H9 (cell line): Measurements from ENCODE around the gene PDE1A. TPM values are rescaled to one million over a fixed set of nuclear protein-coding genes. Genes with fewer than 3 reads are reported as not detected.

Experiments
- DNase-seq: peaks from one replicate; pipeline ENCODE4 v3.0.0-alpha.2; 2017
- H2AFZ ChIP-seq: one replicate; pipeline ENCODE4 v1.6.1; 2013; ENCODE audit warnings: mild to moderate bottlenecking, low read length, control low read depth, moderate library complexity
- H2AK5ac ChIP-seq: 2 replicates; pipeline ENCODE4 v1.6.1; 2013; ENCODE audit warnings: low read length, control low read depth, mixed read lengths; ENCODE audit not compliant: insufficient read length
- H2BK120ac ChIP-seq: one replicate; pipeline ENCODE4 v1.6.1; 2013; ENCODE audit warnings: low read depth, mild to moderate bottlenecking, low read length, control low read depth, inconsistent platforms; ENCODE audit not compliant: poor library complexity, severe bottlenecking
- H2BK12ac ChIP-seq: 2 replicates; pipeline ENCODE4 v1.6.1; 2013; ENCODE audit warnings: low read length, control low read depth, mixed read lengths, low read depth; ENCODE audit not compliant: insufficient read length
- H2BK15ac ChIP-seq: 2 replicates; pipeline ENCODE4 v1.6.1; 2013; ENCODE audit warnings: low read depth, low read length, control low read depth
- H2BK20ac ChIP-seq: one replicate; pipeline ENCODE4 v1.6.1; 2013; ENCODE audit warnings: low read depth, mild to moderate bottlenecking, low read length, control low read depth, inconsistent platforms; ENCODE audit not compliant: poor library complexity, severe bottlenecking
- H2BK5ac ChIP-seq: 2 replicates; pipeline ENCODE4 v1.6.1; 2013; ENCODE audit warnings: low read length, control low read depth, mixed read lengths; ENCODE audit not compliant: insufficient read length
- H3K14ac ChIP-seq: 2 replicates; pipeline ENCODE4 v1.6.1; 2013; ENCODE audit warnings: low read length, control low read depth; ENCODE audit not compliant: insufficient read depth
- H3K18ac ChIP-seq: 2 replicates; pipeline ENCODE4 v1.6.1; 2013; ENCODE audit warnings: low read depth, mild to moderate bottlenecking, mixed read lengths, low read length, control low read depth; ENCODE audit not compliant: insufficient read length
- H3K23ac ChIP-seq: 2 replicates; pipeline ENCODE4 v1.6.1; 2013; ENCODE audit warnings: low read length, control low read depth, mixed read lengths, low read depth; ENCODE audit not compliant: insufficient read length
- H3K23me2 ChIP-seq: 2 replicates; pipeline ENCODE4 v1.6.1; 2013; ENCODE audit warnings: low read depth, mild to moderate bottlenecking, mixed read lengths, low read length, control low read depth; ENCODE audit not compliant: insufficient read length, poor library complexity, severe bottlenecking
- H3K27ac ChIP-seq: 2 replicates; pipeline ENCODE4 v1.5.1; 2013; ENCODE audit warnings: low read length, control low read depth, mixed read lengths, low read depth; ENCODE audit not compliant: insufficient read length
- H3K27me3 ChIP-seq: 2 replicates; pipeline ENCODE4 v1.6.1; 2013; ENCODE audit warnings: low read length, control low read depth, inconsistent platforms; ENCODE audit not compliant: insufficient read depth
- H3K4ac ChIP-seq: 2 replicates; pipeline ENCODE4 v1.6.1; 2013; ENCODE audit warnings: low read depth, mild to moderate bottlenecking, control low read depth, inconsistent platforms, low read length, moderate library complexity
- H3K4me1 ChIP-seq: 2 replicates; pipeline ENCODE4 v1.6.1; 2013; ENCODE audit warnings: low read length, control low read depth, inconsistent platforms; ENCODE audit not compliant: insufficient read depth
- H3K4me2 ChIP-seq: 2 replicates; pipeline ENCODE4 v1.6.1; 2013; ENCODE audit warnings: low read length, control low read depth, mixed read lengths; ENCODE audit not compliant: insufficient read length, insufficient read depth
- H3K56ac ChIP-seq: 2 replicates; pipeline ENCODE4 v1.6.1; 2013; ENCODE audit warnings: low read depth, mild to moderate bottlenecking, mixed read lengths, low read length, control low read depth; ENCODE audit not compliant: insufficient read length
- H3K79me1 ChIP-seq: 2 replicates; pipeline ENCODE4 v1.6.1; 2013; ENCODE audit warnings: low read depth, mild to moderate bottlenecking, moderate library complexity, low read length, control low read depth, inconsistent platforms; ENCODE audit not compliant: insufficient read depth, poor library complexity, severe bottlenecking
- H3K79me2 ChIP-seq: 2 replicates; pipeline ENCODE4 v1.6.1; 2013; ENCODE audit warnings: low read length, control low read depth, inconsistent platforms; ENCODE audit not compliant: insufficient read depth
- H3K9ac ChIP-seq: 2 replicates; pipeline ENCODE4 v1.6.1; 2013; ENCODE audit warnings: low read length, control low read depth, mixed read lengths; ENCODE audit not compliant: insufficient read length; ENCODE audit errors: extremely low read depth
- H3K9me3 ChIP-seq: one replicate; pipeline ENCODE4 v1.6.1; 2013; ENCODE audit warnings: low read depth, low read length, inconsistent platforms; ENCODE audit not compliant: control insufficient read depth
- H3T11ph ChIP-seq: one replicate; pipeline ENCODE4 v1.6.1; 2013; ENCODE audit warnings: mild to moderate bottlenecking, low read length, control low read depth, inconsistent platforms
- H4K20me1 ChIP-seq: one replicate; pipeline ENCODE4 v1.6.1; 2013; ENCODE audit not compliant: control insufficient read depth, insufficient read length, insufficient read depth
- H4K5ac ChIP-seq: 2 replicates; pipeline ENCODE4 v1.6.1; 2013; ENCODE audit warnings: low read depth, mild to moderate bottlenecking, mixed read lengths, low read length, control low read depth; ENCODE audit not compliant: insufficient read length
- H4K8ac ChIP-seq: replicated peaks from 2 replicates; pipeline ENCODE4 v1.6.1; 2013; ENCODE audit warnings: low read length, control low read depth, mixed read lengths, low read depth; ENCODE audit not compliant: insufficient read length
- H4K91ac ChIP-seq: 2 replicates; pipeline ENCODE4 v1.6.1; 2013; ENCODE audit warnings: low read depth, mild to moderate bottlenecking, moderate library complexity, mixed read lengths, low read length, control low read depth; ENCODE audit not compliant: insufficient read length
- H3K27ac Mint-ChIP-seq, 3 experiments: 2 replicates in 2 of 3; 3 replicates in 1 of 3; pipeline ENCODE4 v1.8.0; 2020 to 2021; ENCODE audit warnings: mixed read lengths in 3 of 3, mild to moderate bottlenecking in 1 of 3, moderate library complexity in 1 of 3
- H3K27me3 Mint-ChIP-seq: 2 replicates; pipeline ENCODE4 v1.8.0; 2021; ENCODE audit warnings: low read depth, mild to moderate bottlenecking, moderate library complexity, mixed read lengths
- H3K36me3 Mint-ChIP-seq, 3 experiments: 2 replicates in 2 of 3; 3 replicates in 1 of 3; pipeline ENCODE4 v1.8.0; 2020 to 2021; ENCODE audit warnings: low read depth in 3 of 3, mixed read lengths in 3 of 3; ENCODE audit not compliant: insufficient read depth in 1 of 3
- H3K4me1 Mint-ChIP-seq, 2 experiments: 2 replicates each; pipeline ENCODE4 v1.8.0; 2020; ENCODE audit warnings: mixed read lengths in 2 of 2
- H3K4me3 Mint-ChIP-seq, 2 experiments: 2 replicates in 1 of 2; 3 replicates in 1 of 2; pipeline ENCODE4 v1.8.0; 2020 to 2021; ENCODE audit warnings: mild to moderate bottlenecking in 2 of 2, mixed read lengths in 2 of 2, moderate library complexity in 1 of 2
- H3K9me3 Mint-ChIP-seq, 2 experiments: 2 replicates in 1 of 2; 3 replicates in 1 of 2; pipeline ENCODE4 v1.8.0; 2020; ENCODE audit warnings: mild to moderate bottlenecking in 2 of 2, mixed read lengths in 2 of 2, moderate library complexity in 1 of 2
- CTCF ChIP-seq: fragments of 200-600 bp; sonication (generic); conservative IDR thresholded peaks from 3 replicates; pipeline ENCODE4 v1.8.0; 2021; ENCODE audit warnings: antibody characterized with exemption, mild to moderate bottlenecking
- WGBS: extraction: QIAGEN DNeasy Blood & Tissue Kit; methylation state at CpG from one replicate; pipeline ENCODE4 v1.1.7; 2013; ENCODE audit warnings: missing lambda C conversion rate, low lambda C conversion rate, mixed read lengths; ENCODE audit not compliant: insufficient read length; ENCODE audit errors: extremely low coverage; 5-methylcytosine and 5-hydroxymethylcytosine counted together
- total RNA-seq: library from RNA; stranded (reverse); gene quantifications from 2 replicates; pipeline ENCODE4 v1.2.1, GENCODE V29; 2021

The PDE1A gene
- total RNA-seq, 1 experiment from 2014 or later, result 0.11 TPM

- H2BK120ac ChIP-seq, result no peak overlapping the region
- no peak overlapping the region for H3K9ac ChIP-seq
- H3K14ac ChIP-seq, result no peak overlapping the region
- H2BK15ac ChIP-seq, result no peak overlapping the region
- H3K27me3 Mint-ChIP-seq, result no peaks in the 10 kb centered on the region
- no peak overlapping the region for H2BK5ac ChIP-seq
- H3K4ac ChIP-seq, result no peak overlapping the region
- no peaks in the 10 kb centered on the region for H4K20me1 ChIP-seq
- H4K8ac ChIP-seq, result no peak overlapping the region
- no peaks in the 10 kb centered on the region for H3K23me2 ChIP-seq
- H3K79me2 ChIP-seq, result no peaks in the 10 kb centered on the region
- H3K4me1 ChIP-seq, result no peaks in the 10 kb centered on the region
- H4K5ac ChIP-seq, result no peak overlapping the region
- H3K4me2 ChIP-seq, result no peak overlapping the region
- no peak overlapping the region for H3K27ac Mint-ChIP-seq
- H2AFZ ChIP-seq, result no peak overlapping the region
- no peaks in the 10 kb centered on the region for H3K9me3 Mint-ChIP-seq
- no peak overlapping the region for H3K27ac ChIP-seq
- no peaks in the 10 kb centered on the region for H3K79me1 ChIP-seq
- H2AK5ac ChIP-seq, result no peak overlapping the region
- no peak overlapping the region for H4K91ac ChIP-seq
- H3K23ac ChIP-seq, result no peak overlapping the region
- H3K27me3 ChIP-seq, result no peaks in the 10 kb centered on the region
- no peaks in the 10 kb centered on the region for H3K36me3 Mint-ChIP-seq
- peaks cover 9 to 16% of the 10 kb centered on the region in 2 experiments for H3K4me1 Mint-ChIP-seq
- WGBS, result no CpG with 5 or more reads among the region's 3 CpGs
- no peak for TF ChIP-seq CTCF
- no peak overlapping the region for H3K56ac ChIP-seq
- no peaks in the 10 kb centered on the region for H3K9me3 ChIP-seq
- H3K18ac ChIP-seq, result no peak overlapping the region
- no peak overlapping the region for H3K4me3 Mint-ChIP-seq
- no peak for DNase-seq
- no peak overlapping the region for H2BK20ac ChIP-seq
- no peak overlapping the region for H3T11ph ChIP-seq
- H2BK12ac ChIP-seq, result no peak overlapping the region
These were observed 164.9 kb downstream of the PDE1A start for GRCh38 chr2:182261860-182262387.
